ENCODE measurements around the gene TLX1. TPM values are rescaled to one million over a fixed set of nuclear protein-coding genes. Genes with fewer than 3 reads are reported as not detected.

Gene TLX1
- polyA plus RNA-seq, 2 of the 4 experiments (the other 2 are of a cell fraction), result 0.06 TPM; not detected in 1

GRCh38 chr10:101087965-101088364 lies 43.1 kb upstream of the TLX1 start:
- Histone ChIP-seq H3K9me3 (no peaks in the 10 kb centered on the region), H3K27ac (no peak overlapping the region), H3K4me2 (no peak overlapping the region), H3K4me3 (no peak overlapping the region), H3K4me1 (peaks cover 45% of the 10 kb centered on the region)
- DNase-seq (ENCODE audit: low read depth in 1 of 2, low spot score in 1 of 2) (no peak), ATAC-seq (no peak), FAIRE-seq (no peak)
- WGBS (ENCODE audit: missing lambda C conversion rate), result 84% methylated on average over 14 of the region's 14 CpGs
- ChIA-PET CTCF (interaction anchor here (0.8 to 65.1 kb wide), 6 partner anchors 9 to 54 kb away, joined by 3 to 2364 read pairs (median 5); partner anchors contain the start of genes KAZALD1, PDZD7 and SFXN3), POLR2A (no interaction called here)
- TF ChIP-seq ZFP36 (IDR thresholded peaks at IDR 0.05; ENCODE audit: borderline replicate concordance, partially characterized antibody), result no peak
- no peak for TF ChIP-seq ZNF302 (CRISPR knock-in tag; IDR thresholded peaks at IDR 0.05)
- TF ChIP-seq MYC (IDR thresholded peaks at IDR 0.05; ENCODE audit: borderline replicate concordance, low read length), result no peak
- no peak for TF ChIP-seq HOXB13 (CRISPR knock-in tag; IDR thresholded peaks at IDR 0.05; ENCODE audit: low read depth)
- no peak for TF ChIP-seq BCL3 (IDR thresholded peaks at IDR 0.05)
- TF ChIP-seq GATA3 (IDR thresholded peaks at IDR 0.05; ENCODE audit: borderline replicate concordance), result no peak
- no peak for TF ChIP-seq TFCP2L1 (CRISPR knock-in tag; IDR thresholded peaks at IDR 0.05)
- TF ChIP-seq JUN (IDR thresholded peaks at IDR 0.05), result no peak
- TF ChIP-seq FOXS1 (CRISPR knock-in tag; IDR thresholded peaks at IDR 0.05), result no peak
- no peak for TF ChIP-seq ZSCAN20 (CRISPR knock-in tag; IDR thresholded peaks at IDR 0.05)
- TF ChIP-seq ESRRA (IDR thresholded peaks at IDR 0.05; ENCODE audit: borderline replicate concordance, low read length), result no peak
- no peak for TF ChIP-seq CHD4 (IDR thresholded peaks at IDR 0.05; ENCODE audit: borderline replicate concordance)
- TF ChIP-seq MAFK (IDR thresholded peaks at IDR 0.05; ENCODE audit: partially characterized antibody), result no peak

GRCh38 chr10:101089520-101090299 lies 41.4 kb upstream of the TLX1 start:
- ChIA-PET POLR2A (no interaction called here), CTCF (interaction anchor here (2.0 to 65.1 kb wide), 4 partner anchors 9 to 53 kb away, joined by 6 to 2364 read pairs (median 21); partner anchors contain the start of genes KAZALD1, PDZD7 and SFXN3)
- no peaks in the 10 kb centered on the region for H3K9me3 ChIP-seq
- H3K4me1 ChIP-seq, result peaks cover 63% of the 10 kb centered on the region
- peak overlapping the region; percentile 72 for H3K4me2 ChIP-seq
- H3K27ac ChIP-seq, result peak overlapping the region; percentile 62 to 73; a peak in 5 of 6 replicates
- no peak overlapping the region for H3K4me3 ChIP-seq
- ATAC-seq (no peak), FAIRE-seq (no peak), DNase-seq (ENCODE audit: low read depth in 1 of 2, low spot score in 1 of 2) (peak in 1 of 2 experiments; percentile 39)
- 69% methylated on average over 11 of the region's 11 CpGs for WGBS (ENCODE audit: missing lambda C conversion rate)
- no peak for TF ChIP-seq ELK1 (IDR thresholded peaks at IDR 0.05; ENCODE audit: low read depth, low read length)
- TF ChIP-seq ATOH8 (CRISPR knock-in tag; IDR thresholded peaks at IDR 0.05; ENCODE audit: low read depth), result no peak
- TF ChIP-seq POLR2A (IDR thresholded peaks at IDR 0.05; ENCODE audit: low read length), result no peak
- TF ChIP-seq ZSCAN20 (CRISPR knock-in tag; IDR thresholded peaks at IDR 0.05), result no peak
- no peak for TF ChIP-seq TFCP2L1 (CRISPR knock-in tag; IDR thresholded peaks at IDR 0.05)
- TF ChIP-seq BHLHE40 (IDR thresholded peaks at IDR 0.05; ENCODE audit: low read depth, low read length), result no peak
- TF ChIP-seq EHF (CRISPR knock-in tag; IDR thresholded peaks at IDR 0.05), result no peak
- no peak for TF ChIP-seq HOXB13 (CRISPR knock-in tag; IDR thresholded peaks at IDR 0.05; ENCODE audit: low read depth)
- no peak for TF ChIP-seq MAFK (IDR thresholded peaks at IDR 0.05; ENCODE audit: partially characterized antibody)
- no peak for TF ChIP-seq JUNB (IDR thresholded peaks at IDR 0.05)
- no peak for TF ChIP-seq PHF8 (IDR thresholded peaks at IDR 0.05; ENCODE audit: borderline replicate concordance, low read depth)
- TF ChIP-seq FOSL2 (IDR thresholded peaks at IDR 0.05), result no peak
- TF ChIP-seq FOSL2 (CRISPR knock-in tag; IDR thresholded peaks at IDR 0.05), result no peak
- no peak for TF ChIP-seq HOXA7 (CRISPR knock-in tag; IDR thresholded peaks at IDR 0.05)
- TF ChIP-seq RCOR1 (IDR thresholded peaks at IDR 0.05; ENCODE audit: low read depth, low read length), result no peak
- TF ChIP-seq MYC (IDR thresholded peaks at IDR 0.05; ENCODE audit: borderline replicate concordance, low read length), result no peak
- TF ChIP-seq, protein P1, sequence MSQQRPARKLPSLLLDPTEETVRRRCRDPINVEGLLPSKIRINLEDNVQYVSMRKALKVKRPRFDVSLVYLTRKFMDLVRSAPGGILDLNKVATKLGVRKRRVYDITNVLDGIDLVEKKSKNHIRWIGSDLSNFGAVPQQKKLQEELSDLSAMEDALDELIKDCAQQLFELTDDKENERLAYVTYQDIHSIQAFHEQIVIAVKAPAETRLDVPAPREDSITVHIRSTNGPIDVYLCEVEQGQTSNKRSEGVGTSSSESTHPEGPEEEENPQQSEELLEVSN (IDR thresholded peaks at IDR 0.05; ENCODE audit: borderline replicate concordance, low read depth), result no peak
- no peak for TF ChIP-seq RAD21 (conservative IDR thresholded peaks at IDR 0.05 in 1 of 2, IDR thresholded peaks at IDR 0.05 in 1 of 2)

Measured in A549 (cell line).